HG03457 (cell line): Measurements from ENCODE around the gene ZSWIM2.
A peak's percentile ranks its signal among the peaks of the same experiment; 100 is the strongest.
"Not testable (repeated sequence)": the region's sequence is repeated elsewhere in the genome, so short reads cannot be mapped to it uniquely, and the experiment has no call there.

Experiments used
- ATAC-seq: cut with Tn5 transposase; IDR thresholded peaks from one replicate; pipeline ENCODE4 v1.9.1; 2021; ENCODE audit warnings: moderate number of reproducible peaks; ENCODE audit not compliant: unreplicated experiment

ZSWIM2 gene

GRCh38 chr2:186848873-186849578, at the start of gene ZSWIM2:
Gene ZSWIM2, minus strand, starts transcription at chr2:186849170. Its CDS starts 40 bp downstream, at chr2:186849130.
- ATAC-seq: peak; percentile 49

GRCh38 chr2:186896220-186896619, 47.2 kb upstream of the ZSWIM2 start:
- ATAC-seq: not testable (repeated sequence)

- ATAC-seq: no peak
Observed at GRCh38 chr2:186895451-186895850, 46.5 kb upstream of the ZSWIM2 start.

- ATAC-seq: no peak
Observed at GRCh38 chr2:186894478-186894877, 45.5 kb upstream of the ZSWIM2 start.

GRCh38 chr2:186892821-186893220, 43.9 kb upstream of the ZSWIM2 start:
- ATAC-seq: no peak

- no peak for ATAC-seq
Observed at GRCh38 chr2:186891185-186891621, 42.2 kb upstream of the ZSWIM2 start.

GRCh38 chr2:186889101-186889879, 40.3 kb upstream of the ZSWIM2 start:
- ATAC-seq: no peak

GRCh38 chr2:186887107-186888090, 38.4 kb upstream of the ZSWIM2 start:
- no peak for ATAC-seq

GRCh38 chr2:186884587-186884986, 35.6 kb upstream of the ZSWIM2 start:
- ATAC-seq: no peak

GRCh38 chr2:186883666-186884065, 34.7 kb upstream of the ZSWIM2 start:
- ATAC-seq: no peak

- no peak for ATAC-seq
Observed at GRCh38 chr2:186882511-186883071, 33.6 kb upstream of the ZSWIM2 start.

- no peak for ATAC-seq
Observed at GRCh38 chr2:186881660-186882059, 32.7 kb upstream of the ZSWIM2 start.

- ATAC-seq: no peak
Observed at GRCh38 chr2:186879312-186879711, 30.3 kb upstream of the ZSWIM2 start.

- ATAC-seq: no peak
Observed at GRCh38 chr2:186874713-186875112, 25.7 kb upstream of the ZSWIM2 start.

GRCh38 chr2:186871881-186872280, 22.9 kb upstream of the ZSWIM2 start:
- ATAC-seq: no peak

- no peak for ATAC-seq
Observed at GRCh38 chr2:186868344-186868743, 19.4 kb upstream of the ZSWIM2 start.

GRCh38 chr2:186862869-186863709, 14.1 kb upstream of the ZSWIM2 start:
- no peak for ATAC-seq

- ATAC-seq: no peak
Observed at GRCh38 chr2:186855216-186855615, 6.2 kb upstream of the ZSWIM2 start.

GRCh38 chr2:186853951-186854350, 5.0 kb upstream of the ZSWIM2 start:
- ATAC-seq: no peak

GRCh38 chr2:186852508-186852907, 3.5 kb upstream of the ZSWIM2 start:
- ATAC-seq: no peak
